HK-2 (cell line): ENCODE data around the gene WBP4.
"Not testable (repeated sequence)": the region's sequence is repeated elsewhere in the genome, so short reads cannot be mapped to it uniquely, and the experiment has no call there.

Source experiments
- DNase-seq: peaks from one replicate; pipeline ENCODE4 v3.0.0-alpha.2; 2018; ENCODE audit not compliant: unreplicated experiment

Gene WBP4

DNA sequence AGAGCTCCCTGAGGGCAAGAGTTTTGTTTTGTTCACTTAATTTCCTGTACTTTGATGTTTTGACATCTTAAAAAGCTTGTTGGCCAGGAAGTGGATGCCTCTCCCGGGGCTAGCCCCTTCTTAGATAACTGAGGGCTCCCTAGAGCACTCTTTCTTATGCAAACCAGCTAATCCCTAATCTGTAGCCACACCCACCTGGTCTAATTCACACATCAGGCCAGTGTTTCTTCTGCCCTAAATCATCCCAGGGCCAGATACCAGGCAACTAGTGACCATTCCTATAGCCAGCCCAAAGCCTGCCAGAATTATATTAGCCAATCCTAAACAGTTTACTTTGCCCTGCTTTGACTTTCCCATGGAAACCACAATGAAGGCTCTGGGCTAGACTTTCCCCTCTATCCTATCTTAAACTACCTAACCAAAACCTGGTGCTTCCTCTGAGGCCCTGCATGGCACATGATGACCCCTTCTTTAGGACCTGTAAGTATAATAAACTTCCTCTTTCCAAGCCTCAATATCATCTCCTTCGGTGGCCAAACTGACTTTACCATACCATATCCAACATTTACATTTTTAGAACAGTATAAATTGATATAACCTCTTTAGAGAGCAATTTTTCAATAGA is 24.8 kb downstream of the WBP4 start:
- DNase-seq = no peak

DNA sequence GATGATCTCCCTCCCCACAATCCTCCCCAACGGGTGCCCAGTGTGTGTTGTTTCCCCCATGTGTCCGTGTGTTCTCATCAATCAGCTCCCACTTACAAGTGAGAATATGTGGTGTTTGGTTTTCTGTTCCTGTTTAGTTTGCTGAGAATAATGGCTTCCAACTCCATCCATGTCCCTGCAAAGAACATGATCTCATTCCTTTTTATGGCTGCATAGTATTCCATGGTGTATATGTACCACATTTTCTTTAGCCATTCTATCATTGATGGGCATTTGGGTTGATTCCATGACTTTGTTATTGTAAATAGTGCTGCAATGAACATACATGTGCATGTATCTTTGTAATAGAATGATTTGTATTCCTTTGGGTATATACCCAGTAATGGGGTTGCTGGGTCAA is 34.4 kb downstream of the WBP4 start:
- DNase-seq = not testable (repeated sequence)

DNA sequence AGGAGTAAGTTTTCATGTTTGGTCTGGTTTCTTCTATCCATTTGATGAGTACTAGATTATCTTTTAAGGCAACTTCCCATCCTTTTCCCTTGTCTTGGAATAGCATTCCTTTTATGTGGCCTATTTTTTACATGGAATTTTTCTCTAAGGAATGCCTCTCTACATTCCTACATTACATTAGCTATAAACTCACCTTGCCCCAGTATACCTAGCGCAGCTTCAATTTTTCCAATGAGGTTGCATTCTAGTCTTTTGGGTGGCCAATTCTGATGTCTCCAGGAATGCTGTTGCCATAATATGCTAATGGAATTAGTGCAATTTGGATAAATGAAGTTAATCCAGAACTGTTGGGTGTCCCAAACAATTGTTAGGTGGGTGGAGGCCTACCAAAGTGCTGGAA is 37.5 kb downstream of the WBP4 start:
- DNase-seq = no peak

DNA sequence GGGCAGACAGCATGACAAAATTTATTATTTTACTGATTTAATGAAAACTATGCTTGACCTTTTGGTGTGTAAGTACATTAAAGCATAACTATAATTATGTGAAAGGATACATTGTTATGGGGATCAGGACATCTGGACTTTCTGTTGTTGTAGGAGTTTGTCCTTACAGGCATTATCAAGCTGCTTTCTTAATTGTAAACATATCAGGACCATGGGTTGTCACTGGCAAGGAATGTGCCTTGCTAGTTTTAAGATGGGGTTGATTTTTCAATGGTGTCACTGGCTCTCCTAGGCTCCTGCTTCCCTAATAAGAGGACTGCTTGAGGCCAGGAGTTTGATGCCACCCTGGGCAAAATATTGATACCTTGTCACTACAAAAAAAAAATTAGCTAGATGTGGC is 38.7 kb downstream of the WBP4 start:
- DNase-seq = no peak

DNA sequence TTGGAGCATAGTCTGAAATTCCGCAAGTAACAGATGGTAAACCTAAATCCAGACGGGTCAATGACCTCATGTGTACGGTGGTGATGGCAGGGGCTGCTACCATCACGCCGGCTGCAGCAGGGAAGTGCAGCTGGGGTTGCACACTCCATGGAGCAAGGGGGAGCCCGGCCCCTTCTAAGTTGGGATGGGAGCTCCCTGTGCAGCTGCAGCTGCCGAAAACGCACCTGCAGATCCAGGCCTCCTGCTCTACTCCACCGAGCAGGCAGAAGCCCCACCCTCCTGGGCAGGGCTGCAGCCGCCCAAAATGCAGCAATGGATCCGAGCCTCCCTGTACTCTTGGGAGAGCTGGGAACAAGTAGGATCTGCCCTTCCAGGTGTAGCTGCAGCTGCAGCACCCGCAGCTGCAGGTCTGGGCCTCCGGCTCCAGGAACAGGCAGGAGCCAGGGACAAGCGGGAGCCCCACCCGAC is 45.8 kb downstream of the WBP4 start:
- no peak for DNase-seq

DNA sequence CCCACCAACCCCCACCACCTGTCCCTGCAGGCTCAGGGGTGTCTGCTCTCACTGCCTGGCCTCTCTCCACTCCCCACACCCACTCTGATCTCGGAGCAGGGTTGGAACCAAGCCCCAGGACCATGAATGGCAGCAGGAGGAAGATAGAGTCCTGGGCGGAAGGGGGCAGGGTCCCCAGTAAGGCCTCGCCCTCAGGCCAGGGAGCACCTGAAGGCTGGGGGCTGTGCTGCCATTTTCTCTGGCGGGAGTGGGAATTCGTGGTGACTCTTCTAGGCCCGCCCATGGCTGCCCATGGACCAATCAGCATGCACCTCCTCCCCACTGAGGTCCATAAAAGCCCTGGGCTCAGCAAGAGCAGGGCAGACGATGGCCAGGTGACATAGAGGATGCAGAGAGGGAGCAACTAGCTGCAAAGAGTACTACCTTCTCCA is 46.3 kb downstream of the WBP4 start:
- DNase-seq = no peak

DNA sequence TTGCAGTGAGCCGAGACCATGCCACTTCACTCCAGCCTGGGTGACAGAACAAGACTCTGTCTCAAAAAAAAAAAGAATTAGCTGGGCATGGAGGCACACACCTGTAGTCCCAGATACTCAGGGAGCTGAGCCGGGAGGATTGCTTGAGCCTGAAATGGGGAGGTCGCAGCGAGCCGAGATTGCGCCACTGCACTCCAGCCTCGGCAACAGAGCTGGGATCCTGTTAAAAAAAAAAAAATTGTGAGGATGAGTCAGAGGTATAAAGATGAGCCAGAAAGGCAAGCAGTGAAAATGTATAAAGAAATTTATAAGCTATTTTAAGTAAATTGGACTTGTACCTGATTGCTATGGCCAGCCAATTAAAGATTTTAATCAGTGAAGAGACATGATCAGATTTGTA is 50.1 kb downstream of the WBP4 start:
- no peak for DNase-seq

DNA sequence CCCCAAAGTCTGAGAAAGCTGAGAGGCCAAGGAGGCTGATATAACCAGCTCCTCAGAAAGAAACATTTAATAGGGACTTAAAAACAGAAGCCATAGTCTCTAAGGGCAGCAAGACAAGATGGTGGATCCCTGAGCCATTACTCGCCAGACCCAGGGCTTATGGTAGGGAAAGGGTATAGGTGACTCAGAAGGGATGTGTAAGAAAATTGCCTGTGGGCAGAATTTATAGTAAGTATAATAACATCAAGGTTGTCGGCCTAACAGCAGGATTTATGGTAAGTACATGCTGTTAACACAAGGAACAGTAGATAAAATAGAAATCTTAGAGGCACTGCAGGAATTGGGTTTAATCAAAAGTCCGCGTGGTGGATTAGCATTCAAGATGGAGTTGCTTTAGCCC is 56.6 kb downstream of the WBP4 start:
- DNase-seq = no peak

DNA sequence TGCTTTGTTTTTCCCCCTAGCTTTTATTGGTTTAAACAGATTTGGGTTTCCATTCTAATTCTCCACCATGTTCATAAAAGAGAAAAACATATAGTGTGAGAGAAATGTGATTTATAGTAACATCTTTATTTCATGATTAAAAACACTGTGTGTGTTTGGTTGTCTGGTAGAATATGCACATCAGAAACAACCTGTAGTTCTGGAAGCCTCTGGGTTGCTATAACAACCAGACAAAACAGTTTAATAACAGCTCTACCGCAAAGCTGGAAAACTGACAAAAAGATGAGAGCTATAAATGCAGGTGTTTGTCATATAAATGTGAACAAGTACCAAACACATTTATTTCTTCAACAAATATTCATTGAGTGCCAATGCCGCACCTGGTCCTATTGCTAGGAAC is 61.5 kb downstream of the WBP4 start:
- no peak for DNase-seq

DNA sequence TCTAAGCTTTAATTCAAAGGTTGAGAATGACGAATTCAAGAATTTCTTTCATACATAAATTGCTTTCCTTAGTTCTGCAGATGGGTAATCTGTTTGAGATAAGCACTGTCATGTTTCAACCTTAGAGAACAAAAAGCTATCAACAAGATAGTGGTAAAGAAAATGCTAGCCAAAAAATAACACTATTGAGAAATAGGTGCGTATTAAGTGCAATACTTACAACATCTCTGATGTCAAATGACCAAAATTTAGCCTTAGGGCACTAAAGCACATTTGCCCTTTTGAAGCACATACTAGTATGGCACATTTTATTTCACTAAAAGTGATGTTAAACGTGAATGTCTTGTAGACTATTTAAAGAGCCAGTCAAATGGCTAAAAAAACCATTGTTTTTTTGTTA is 66.4 kb downstream of the WBP4 start:
- no peak for DNase-seq

DNA sequence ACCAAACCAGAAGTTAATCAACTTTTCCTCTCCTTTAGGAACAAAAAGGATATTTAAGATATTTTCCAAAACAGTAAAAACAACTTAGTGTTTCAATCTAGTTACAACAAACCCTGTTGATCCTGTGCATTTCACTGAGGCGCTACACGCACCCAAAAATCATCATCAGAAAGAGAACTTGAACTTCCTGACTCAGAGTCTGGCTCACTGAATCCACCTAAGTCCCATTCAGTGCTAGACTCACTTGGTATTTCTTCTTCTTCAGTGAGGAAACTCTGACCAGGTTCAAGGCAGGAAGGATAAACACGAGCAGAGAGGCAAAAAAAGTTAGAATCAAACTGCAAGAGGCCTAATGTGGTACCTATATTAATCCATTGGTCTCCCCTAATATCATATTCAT is 69.0 kb downstream of the WBP4 start:
- no peak for DNase-seq

DNA sequence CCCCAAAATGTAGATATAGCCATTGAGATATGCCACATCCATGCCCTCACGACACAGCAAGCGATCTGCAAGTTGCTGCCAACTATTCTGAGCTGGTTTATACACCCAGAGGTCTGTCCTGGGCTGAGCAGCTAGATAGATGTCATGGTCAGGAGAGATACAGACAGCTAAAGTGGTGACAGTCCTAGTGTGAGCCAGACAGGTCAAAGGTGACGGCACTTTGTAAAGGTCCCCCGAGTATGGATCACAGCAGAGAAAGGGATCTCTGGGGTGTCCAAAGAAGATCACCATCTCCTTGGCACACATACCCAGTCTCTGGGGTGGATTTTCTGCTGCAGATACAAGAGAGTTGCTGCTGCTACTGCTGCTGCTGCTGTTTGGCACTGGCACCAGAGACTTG is 69.9 kb downstream of the WBP4 start:
- DNase-seq = not testable (repeated sequence)

DNA sequence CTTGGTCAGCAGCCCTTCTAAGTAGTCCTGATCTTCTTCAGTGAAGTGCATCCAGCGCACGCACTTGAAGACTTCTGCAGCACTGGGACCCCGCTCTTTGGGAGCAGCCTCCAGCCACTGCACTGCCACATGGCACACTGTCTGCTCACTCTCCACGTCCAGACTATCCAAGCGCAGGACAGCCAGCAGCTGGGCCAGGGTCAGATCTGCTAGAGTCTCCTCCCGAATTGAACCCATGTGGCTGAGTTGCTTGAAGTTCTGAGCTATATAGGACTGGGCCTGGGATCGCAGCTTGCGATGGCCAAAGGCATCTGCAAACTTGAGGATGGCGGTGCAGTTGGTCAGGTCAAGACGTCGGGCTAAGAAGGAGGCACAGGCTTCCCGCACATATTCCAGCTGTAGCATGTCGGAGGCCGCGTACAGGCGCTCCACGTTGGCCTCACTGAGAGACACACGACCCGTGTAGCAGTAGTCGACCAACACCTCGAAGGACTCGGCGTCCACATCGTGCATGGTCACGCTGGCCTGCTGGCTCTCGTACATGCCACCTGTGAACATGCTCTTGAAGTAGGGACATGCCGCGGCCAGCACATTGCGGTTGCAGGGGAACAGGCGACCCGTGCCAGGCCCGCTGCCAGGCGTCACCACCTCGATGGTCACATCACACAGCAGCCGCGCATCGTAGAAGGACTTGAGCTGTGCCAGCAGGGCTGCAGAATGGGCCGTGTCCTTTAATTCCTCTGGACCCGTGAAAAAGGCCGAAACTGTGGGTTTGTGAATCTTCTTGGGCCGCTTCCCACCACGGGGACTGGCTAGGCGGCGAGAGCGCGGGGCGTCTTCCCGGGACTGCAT is 70.6 kb downstream of the WBP4 start:
- not testable (repeated sequence) for DNase-seq

DNA sequence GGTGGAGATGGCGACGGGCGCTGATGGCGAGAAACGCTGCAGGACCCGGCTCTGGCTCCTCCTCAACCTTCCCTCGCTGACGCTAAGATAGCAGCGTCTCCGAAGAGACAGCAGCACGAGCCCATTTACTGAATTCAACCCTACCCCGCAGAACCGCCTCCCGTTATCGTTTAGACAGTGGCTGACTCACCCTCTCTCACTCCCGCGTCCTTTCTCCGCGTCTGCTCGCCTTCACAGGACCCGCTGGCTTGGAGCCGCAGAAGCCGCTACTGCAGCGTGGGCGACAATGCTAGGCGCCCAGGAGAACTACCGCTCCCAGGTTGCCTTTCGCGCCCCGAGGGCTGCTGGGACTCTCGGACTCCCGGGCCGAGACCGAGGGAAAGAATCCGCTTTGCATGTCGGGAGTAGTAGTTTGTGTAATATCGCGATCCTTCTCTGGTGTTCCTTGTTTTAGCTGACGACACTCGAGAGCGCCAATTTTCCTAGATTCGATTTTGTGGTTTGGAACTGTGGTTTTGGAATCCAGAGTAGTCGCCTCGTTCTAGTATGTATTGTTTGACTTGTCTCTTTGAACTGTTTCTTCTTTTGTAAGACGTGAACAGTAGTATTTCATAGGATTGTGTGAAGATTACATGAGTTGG is 71.3 kb downstream of the WBP4 start, which contains the start of gene KBTBD6:
KBTBD6 (minus strand) TSS at position 291 of the 641 bp plus-strand sequence. CDS start 291 bp downstream, outside the sequence.
- DNase-seq = peak; percentile 92
